H1 (cell line): ENCODE data around the gene CST5. TPM values are rescaled to one million over a fixed set of nuclear protein-coding genes. Genes with fewer than 3 reads are reported as not detected.

Experiments
- CTCF ChIA-PET: fragments of 300-600 bp; sonication (Branson Sonifier 250); formaldehyde crosslinking; loops from one replicate; lab custom pipeline; 2021; ENCODE audit not compliant: partially characterized antibody; lab: Charles Lee
- POLR2A ChIA-PET: fragments of 300-600 bp; sonication (Branson Sonifier 250); formaldehyde crosslinking; loops from one replicate; lab custom pipeline; 2021; ENCODE audit warnings: inconsistent platforms; ENCODE audit not compliant: partially characterized antibody; lab: Charles Lee
- DNase-seq, 2 experiments: peaks; one replicate each; pipeline versions ENCODE4 v3.0.0 to v3.0.0-alpha.2; 2010 to 2022; ENCODE audit warnings: low spot score in 2 of 2, low read depth in 1 of 2, mixed read lengths in 1 of 2
- FAIRE-seq: peaks from 2 replicates; lab custom pipeline; 2011; peaks lifted over from hg19 to GRCh38; lab: Jason Lieb, UNC
- H2AFZ ChIP-seq: 2 replicates; pipeline ENCODE4 v1.8.1; 2012; ENCODE audit warnings: low read length, inconsistent platforms
- H2AK5ac ChIP-seq: 2 replicates; pipeline ENCODE4 v1.6.1; 2013; ENCODE audit warnings: low read depth, low read length
- H2BK120ac ChIP-seq: replicated peaks from 2 replicates; pipeline ENCODE3; 2013; ENCODE audit warnings: low read depth, low read length, inconsistent platforms
- H2BK12ac ChIP-seq: 2 replicates; pipeline ENCODE4 v1.6.1; 2013; ENCODE audit warnings: low read depth, low read length
- H2BK15ac ChIP-seq: 2 replicates; pipeline ENCODE4 v1.6.1; 2013; ENCODE audit warnings: low read length
- H2BK20ac ChIP-seq: 2 replicates; pipeline ENCODE4 v1.6.1; 2013; ENCODE audit warnings: low read length
- H2BK5ac ChIP-seq: 2 replicates; pipeline ENCODE4 v1.6.1; 2013; ENCODE audit warnings: low read depth, low read length
- H3K14ac ChIP-seq: 2 replicates; pipeline ENCODE4 v1.6.1; 2013; ENCODE audit warnings: inconsistent platforms; ENCODE audit not compliant: insufficient read length
- H3K18ac ChIP-seq: 2 replicates; pipeline ENCODE4 v1.6.1; 2013; ENCODE audit warnings: low read length; ENCODE audit errors: extremely low read depth
- H3K23ac ChIP-seq: 2 replicates; pipeline ENCODE4 v1.6.1; 2013; ENCODE audit warnings: inconsistent platforms; ENCODE audit not compliant: insufficient read length
- H3K23me2 ChIP-seq: 2 replicates; pipeline ENCODE4 v1.6.1; 2013; ENCODE audit warnings: low read depth, low read length
- H3K27ac ChIP-seq: 2 replicates; pipeline ENCODE4 v1.6.1; 2011; ENCODE audit warnings: low read depth, low read length, inconsistent platforms
- H3K27me3 ChIP-seq, 4 experiments: replicated peaks in 1 of 4; 1 replicate in 1 of 4; 2 replicates in 3 of 4; pipeline versions ENCODE4 v1.6.1 to v1.8.1; 2011 to 2013; ENCODE audit warnings: low read length in 3 of 4, mild to moderate bottlenecking in 3 of 4, inconsistent platforms in 2 of 4, mixed read lengths in 2 of 4, moderate library complexity in 1 of 4; ENCODE audit not compliant: control insufficient read depth in 3 of 4, insufficient read depth in 3 of 4; ENCODE audit errors: extremely low read depth in 1 of 4
- H3K36me3 ChIP-seq, 4 experiments: 2 replicates each; pipeline versions ENCODE4 v1.6.1 to v1.8.1; 2011 to 2013; ENCODE audit warnings: mild to moderate bottlenecking in 4 of 4, low read length in 3 of 4, moderate library complexity in 2 of 4, control low read depth in 1 of 4, inconsistent platforms in 1 of 4; ENCODE audit not compliant: insufficient read depth in 4 of 4, control insufficient read depth in 2 of 4
- H3K4ac ChIP-seq: replicated peaks from 2 replicates; pipeline ENCODE3; 2013; ENCODE audit warnings: low read length, low read depth, mixed read lengths, inconsistent platforms; ENCODE audit not compliant: insufficient read length
- H3K4me1 ChIP-seq, 4 experiments: replicated peaks in 1 of 4; 1 replicate in 1 of 4; 2 replicates in 3 of 4; pipeline versions ENCODE4 v1.6.1 to v1.8.1; 2011 to 2013; ENCODE audit warnings: low read length in 3 of 4, inconsistent platforms in 2 of 4, mixed read lengths in 1 of 4; ENCODE audit not compliant: insufficient read depth in 4 of 4, control insufficient read depth in 3 of 4
- H3K4me2 ChIP-seq, 2 experiments: 2 replicates each; pipeline versions ENCODE4 v1.6.1 to v1.8.1; 2011 to 2013; ENCODE audit warnings: low read depth in 2 of 2, low read length in 2 of 2, control low read depth in 1 of 2, inconsistent platforms in 1 of 2, mild to moderate bottlenecking in 1 of 2; ENCODE audit not compliant: insufficient read depth in 1 of 2
- H3K4me3 ChIP-seq, 4 experiments: fragments of 200-600, 300-600 bp in 1 of 4; sonication (generic), shearing (Covaris generic), sonication (Bioruptor Twin) in 1 of 4; 2 replicates each; pipeline versions ENCODE4 v1.5.1 to v1.8.1; 2011 to 2016; ENCODE audit warnings: low read length in 4 of 4, low read depth in 3 of 4, control low read depth in 2 of 4, inconsistent platforms in 2 of 4, mild to moderate bottlenecking in 2 of 4, mixed read lengths in 1 of 4, moderate library complexity in 1 of 4; ENCODE audit not compliant: insufficient read depth in 2 of 4; ENCODE audit errors: extremely low read depth in 1 of 4
- H3K56ac ChIP-seq: replicated peaks from 2 replicates; pipeline ENCODE3; 2013; ENCODE audit warnings: low read depth, mild to moderate bottlenecking, mixed read lengths, low read length, inconsistent platforms; ENCODE audit not compliant: insufficient read length
- H3K79me1 ChIP-seq: 2 replicates; pipeline ENCODE4 v1.6.1; 2013; ENCODE audit warnings: low read depth, low read length, control low read depth
- H3K79me2 ChIP-seq, 2 experiments: 2 replicates each; pipeline versions ENCODE4 v1.6.1 to v1.8.1; 2012 to 2013; ENCODE audit warnings: low read length in 2 of 2, mild to moderate bottlenecking in 2 of 2, inconsistent platforms in 1 of 2; ENCODE audit not compliant: insufficient read depth in 2 of 2, control insufficient read depth in 1 of 2
- H3K9ac ChIP-seq, 4 experiments: replicated peaks in 1 of 4; 1 replicate in 1 of 4; 2 replicates in 3 of 4; pipeline versions ENCODE4 v1.6.1 to v1.8.1; 2011 to 2013; ENCODE audit warnings: low read depth in 3 of 4, low read length in 3 of 4, control low read depth in 2 of 4, mild to moderate bottlenecking in 2 of 4, moderate library complexity in 2 of 4, inconsistent platforms in 1 of 4; ENCODE audit errors: extremely low read depth in 1 of 4
- H3K9me3 ChIP-seq, 2 experiments: 2 replicates each; pipeline versions ENCODE4 v1.6.1 to v1.8.1; 2012 to 2013; ENCODE audit warnings: mild to moderate bottlenecking in 2 of 2, moderate library complexity in 2 of 2, control low read depth in 1 of 2, inconsistent platforms in 1 of 2, low read depth in 1 of 2, low read length in 1 of 2, mixed read lengths in 1 of 2; ENCODE audit not compliant: insufficient read depth in 2 of 2
- H4K20me1 ChIP-seq, 2 experiments: replicated peaks in 1 of 2; 2 replicates each; pipeline versions ENCODE3 to v1.8.1; 2011 to 2013; ENCODE audit warnings: inconsistent platforms in 2 of 2, low read length in 2 of 2, mild to moderate bottlenecking in 1 of 2; ENCODE audit not compliant: insufficient read depth in 2 of 2, control insufficient read depth in 1 of 2
- H4K5ac ChIP-seq: 2 replicates; pipeline ENCODE4 v1.6.1; 2013; ENCODE audit warnings: low read length, low read depth, mixed read lengths, inconsistent platforms; ENCODE audit not compliant: insufficient read length
- H4K8ac ChIP-seq: 2 replicates; pipeline ENCODE4 v1.8.0; 2013; ENCODE audit warnings: mild to moderate bottlenecking, moderate library complexity, low read length, inconsistent platforms; ENCODE audit not compliant: insufficient read depth; ENCODE audit errors: extremely low read depth
- H4K91ac ChIP-seq: replicated peaks from 2 replicates; pipeline ENCODE3; 2013; ENCODE audit warnings: low read length, mixed read lengths, inconsistent platforms; ENCODE audit not compliant: insufficient read length
- EP300 ChIP-seq, 2 experiments: IDR thresholded peaks; 1 replicate in 1 of 2; 2 replicates in 1 of 2; pipeline ENCODE4 v1.6.1; 2011 to 2012; ENCODE audit warnings: low read depth in 2 of 2, low read length in 2 of 2, mild to moderate bottlenecking in 2 of 2, borderline replicate concordance in 1 of 2, inconsistent platforms in 1 of 2, moderate library complexity in 1 of 2
- GTF2F1 ChIP-seq: IDR thresholded peaks from 2 replicates; pipeline ENCODE4 v1.6.1; 2012; ENCODE audit warnings: low read depth, low read length, improper control_type of control experiment, borderline replicate concordance
- JUND ChIP-seq: IDR thresholded peaks from 2 replicates; pipeline ENCODE4 v1.6.1; 2011; ENCODE audit warnings: mild to moderate bottlenecking, improper control_type of control experiment, low read length
- KDM5A ChIP-seq: fragments of 200-600 bp; IDR thresholded peaks from 2 replicates; pipeline ENCODE4 v1.7.1; 2012; ENCODE audit warnings: mild to moderate bottlenecking, low read length, inconsistent platforms, mixed read lengths
- RFX5 ChIP-seq: IDR thresholded peaks from 2 replicates; pipeline ENCODE4 v1.6.1; 2011; ENCODE audit warnings: low read depth, low read length, improper control_type of control experiment, borderline replicate concordance
- SIN3A ChIP-seq, 2 experiments: IDR thresholded peaks in 1 of 2; conservative IDR thresholded peaks in 1 of 2; 2 replicates each; pipeline ENCODE4 v1.6.1; 2011 to 2012; ENCODE audit warnings: low read length in 2 of 2, improper control_type of control experiment in 1 of 2, low read depth in 1 of 2, mild to moderate bottlenecking in 1 of 2
- SP4 ChIP-seq: IDR thresholded peaks from 2 replicates; pipeline ENCODE4 v1.6.1; 2012; ENCODE audit warnings: low read length, inconsistent platforms
- SUZ12 ChIP-seq: fragments of 200-600 bp; sonication (generic); IDR thresholded peaks from 2 replicates; pipeline ENCODE4 v1.6.1; 2012; ENCODE audit warnings: mild to moderate bottlenecking, inconsistent platforms, low read length, moderate library complexity, mixed read lengths
- USF2 ChIP-seq: IDR thresholded peaks from 2 replicates; pipeline ENCODE4 v1.6.1; 2011; ENCODE audit warnings: low read length, improper control_type of control experiment
- WGBS, 2 experiments: shearing (Covaris generic) in 1 of 2; methylation state at CpG; one replicate each; pipeline versions ENCODE4 v1.1.6 to v1.1.7; 2013 to 2015; ENCODE audit warnings: low lambda C conversion rate in 2 of 2, mixed read lengths in 2 of 2, inconsistent platforms in 1 of 2, low coverage in 1 of 2, missing lambda C conversion rate in 1 of 2; ENCODE audit not compliant: insufficient replicate concordance in 2 of 2, insufficient coverage in 1 of 2, insufficient read length in 1 of 2; ENCODE audit errors: extremely low coverage in 1 of 2, missing lambda C conversion rate in 1 of 2; 5-methylcytosine and 5-hydroxymethylcytosine counted together
- polyA plus RNA-seq, 7 experiments: library from polyadenylated mRNA; depleted of rRNA in 3 of 7; stranded (reverse) in 5 of 7; unstranded in 2 of 7; fragments of >200 nt in 5 of 7; fragments of 200-250 nt in 2 of 7; gene quantifications; 1 replicate in 5 of 7; 2 replicates in 1 of 7; 4 replicates in 1 of 7; pipeline versions ENCODE4 v1.2.1 to v1.2.3, GENCODE V29; 2011 to 2013; ENCODE audit warnings: missing spikeins in 2 of 7, mixed read lengths in 2 of 7
- total RNA-seq: library from RNA; stranded (reverse); fragmentation: NEBNext Ultra II Directional; extraction: Animal tissue kit (Norgen Biotek cat#: 25700); gene quantifications from 2 replicates; pipeline ENCODE4 v1.2.1, GENCODE V29; 2021

Gene CST5
- total and polyA plus RNA-seq, 2 of the 8 experiments (the other 6 are each of a cell fraction or from before 2014, with no cell fraction given): not detected

DNA sequence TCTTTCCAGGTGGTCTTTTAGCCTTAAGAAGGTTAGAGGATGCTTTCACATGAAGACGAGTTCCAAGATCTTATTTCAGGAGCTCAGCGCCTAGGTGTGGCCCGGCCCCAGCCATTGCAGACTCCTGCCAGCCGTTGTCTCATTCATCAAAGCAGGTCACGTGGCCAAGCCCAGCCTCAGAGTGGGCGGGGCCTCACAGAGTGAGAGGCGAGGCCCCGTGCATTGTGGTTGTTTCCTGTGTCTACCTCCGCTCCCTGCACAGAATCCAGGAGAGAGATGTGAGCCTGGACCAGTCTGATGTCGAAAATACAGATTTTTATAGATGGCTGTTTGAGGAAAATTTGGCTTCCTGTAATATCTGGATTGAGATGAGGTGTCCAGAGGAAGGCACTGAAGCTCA lies 49.2 kb upstream of the CST5 start:
- Histone ChIP-seq H2AK5ac (no peak overlapping the region), H4K91ac (no peak overlapping the region), H3K9ac (no peak overlapping the region), H2AFZ (0 out of 2 replicates have a peak overlapping the region, but pooled peaks have one; percentile 8), H3K4ac (no peak overlapping the region), H3K4me2 (no peak overlapping the region), H3K36me3 (no peaks in the 10 kb centered on the region), H3K79me2 (no peaks in the 10 kb centered on the region), H4K8ac (no peak overlapping the region), H3K4me1 (peaks cover 0 to 4% (median 0%) of the 10 kb centered on the region in 4 experiments; a peak in 1 of 7 replicates), H3K56ac (no peak overlapping the region), H3K18ac (no peak overlapping the region), H2BK12ac (no peak overlapping the region), H3K27ac (no peak overlapping the region), H3K23ac (no peak overlapping the region), H3K23me2 (no peaks in the 10 kb centered on the region), H3K4me3 (no peak overlapping the region)
- FAIRE-seq: no peak
- 91% methylated on average over 10 of the region's 10 CpGs; no CpG with 5 or more reads in 1 of the 2 experiments for WGBS, 2 experiments
- CTCF ChIA-PET: interaction anchor here (0.6 to 2.8 kb wide), 4 partner anchors 39 to 104 kb away, joined by 3 to 8 read pairs (median 3); no protein-coding TSS in a partner anchor
- DNase-seq: no peak
- TF ChIP-seq SUZ12 (no peak), KDM5A (no peak), SP4 (no peak), USF2 (no peak), EP300 (IDR thresholded peaks at IDR 0.05; ENCODE audit: borderline replicate concordance in 1 of 2, low read depth in 2 of 2, low read length in 2 of 2) (no peak), RFX5 (no peak), SIN3A (conservative IDR thresholded peaks at IDR 0.05 in 1 of 2, IDR thresholded peaks at IDR 0.05 in 1 of 2; ENCODE audit: low read depth in 1 of 2, low read length in 2 of 2) (no peak), GTF2F1 (no peak), JUND (no peak)
- TF ChIP-seq, all 59 proteins: peak for 0
- Histone ChIP-seq H3K79me1 (no peaks in the 10 kb centered on the region), H4K5ac (no peak overlapping the region), H4K20me1 (no peaks in the 10 kb centered on the region), H2BK120ac (no peak overlapping the region), H2BK20ac (no peak overlapping the region), H2BK5ac (no peak overlapping the region), H3K14ac (no peak overlapping the region), H3K27me3 (no peaks in the 10 kb centered on the region), H2BK15ac (no peak overlapping the region), H3K9me3 (no peaks in the 10 kb centered on the region; a peak in 1 of 4 replicates)
- POLR2A ChIA-PET: no interaction called here
